Bronchial epithelial cell (primary cell): Measurements from ENCODE around the gene RDH8. TPM values are rescaled to one million over a fixed set of nuclear protein-coding genes. Genes with fewer than 3 reads are reported as not detected.

Experiments used
- DNase-seq: peaks from one replicate; pipeline ENCODE4 v3.0.0-alpha.2; 2010; ENCODE audit warnings: low read depth
- FAIRE-seq: peaks from 2 replicates; lab custom pipeline; 2011; peaks lifted over from hg19 to GRCh38; lab: Jason Lieb, UNC
- H3K27me3 ChIP-seq: 2 replicates; pipeline ENCODE4 v1.5.1; 2011; ENCODE audit warnings: low read length; ENCODE audit not compliant: control insufficient read depth, insufficient read depth
- H3K36me3 ChIP-seq: 2 replicates; pipeline ENCODE4 v1.5.1; 2011; ENCODE audit warnings: low read length; ENCODE audit not compliant: control insufficient read depth, insufficient read depth
- H3K4me3 ChIP-seq: 2 replicates; pipeline ENCODE4 v1.5.1; 2011; ENCODE audit warnings: mild to moderate bottlenecking, low read depth, low read length, control low read depth
- CTCF ChIP-seq: IDR thresholded peaks from 2 replicates; pipeline ENCODE4 v1.5.1; 2011; ENCODE audit warnings: mild to moderate bottlenecking, moderate library complexity, low read length, control low read depth, inconsistent platforms; ENCODE audit not compliant: insufficient read depth, severe bottlenecking
- total RNA-seq: library from RNA; depleted of rRNA; stranded (reverse); fragments of >200 nt; gene quantifications from 2 replicates; pipeline ENCODE4 v1.2.1, GENCODE V29; 2014

Gene RDH8
- total RNA-seq, 1 donor from 2014 or later = not detected

GRCh38 chr19:10026744-10027143 is 13.5 kb downstream of the RDH8 start:
- no peak for TF ChIP-seq CTCF
- Histone ChIP-seq H3K27me3 (no peaks in the 10 kb centered on the region), H3K4me3 (no peak overlapping the region), H3K36me3 (no peaks in the 10 kb centered on the region)
- FAIRE-seq (no peak), DNase-seq (no peak)

- FAIRE-seq = no peak
- Histone ChIP-seq H3K36me3 (no peaks in the 10 kb centered on the region), H3K4me3 (no peak overlapping the region), H3K27me3 (peaks cover under 1% of the 10 kb centered on the region)
- peak; percentile 82 for DNase-seq
- TF ChIP-seq CTCF = peak; percentile 97
Measured at GRCh38 chr19:10027158-10027997, 14.1 kb downstream of the RDH8 start.

- no peaks in the 10 kb centered on the region for H3K36me3 ChIP-seq
- no peak for TF ChIP-seq CTCF
- H3K27me3 ChIP-seq = peaks cover 1% of the 10 kb centered on the region
- no peak for FAIRE-seq
- no peak for DNase-seq
- no peak overlapping the region for H3K4me3 ChIP-seq
Measured at GRCh38 chr19:10033614-10034013, 20.3 kb downstream of the RDH8 start.

GRCh38 chr19:10036601-10037071 is 23.4 kb downstream of the RDH8 start:
- FAIRE-seq = no peak
- Histone ChIP-seq H3K36me3 (no peaks in the 10 kb centered on the region), H3K4me3 (no peak overlapping the region), H3K27me3 (peaks cover 1% of the 10 kb centered on the region)
- DNase-seq = no peak
- TF ChIP-seq CTCF = no peak

- Histone ChIP-seq H3K36me3 (no peaks in the 10 kb centered on the region), H3K27me3 (peaks cover under 1% of the 10 kb centered on the region), H3K4me3 (no peak overlapping the region)
- DNase-seq (no peak), FAIRE-seq (no peak)
- no peak for TF ChIP-seq CTCF
Measured at GRCh38 chr19:10037367-10037766, 24.1 kb downstream of the RDH8 start.
